Fibroblast of the aortic adventitia (primary cell): ENCODE data around the gene TMEM221. TPM values are rescaled to one million over a fixed set of nuclear protein-coding genes. Genes with fewer than 3 reads are reported as not detected.

ENCODE experiments used
- DNase-seq: peaks from one replicate; pipeline ENCODE4 v3.0.0-alpha.2; 2010; ENCODE audit warnings: low read depth
- H3K4me3 ChIP-seq: 2 replicates; pipeline ENCODE4 v1.5.1; 2011; ENCODE audit warnings: low read depth, mild to moderate bottlenecking, control low read depth, low read length, moderate library complexity
- CTCF ChIP-seq: IDR thresholded peaks from 2 replicates; pipeline ENCODE4 v1.5.1; 2011; ENCODE audit warnings: mild to moderate bottlenecking, low read length, control low read depth, inconsistent platforms; ENCODE audit not compliant: insufficient read depth
- total RNA-seq: library from RNA; depleted of rRNA; stranded (reverse); fragments of >200 nt; gene quantifications from 2 replicates; pipeline ENCODE4 v1.2.3, GENCODE V29; 2012; ENCODE audit warnings: low replicate concordance

The TMEM221 gene
- not detected in 2 replicates for total RNA-seq

- DNase-seq = no peak
- peak within 1 kb of the TSS; percentile 50 for H3K4me3 ChIP-seq
- TF ChIP-seq CTCF = peak; percentile 50
Measured at GRCh38 chr19:17448131-17448967, at the start of gene TMEM221. TMEM221 (minus strand) TSS chr19:17448668; CDS start chr19:17448462, 206 bp downstream.

- H3K4me3 ChIP-seq = no peak overlapping the region
- no peak for DNase-seq
- no peak for TF ChIP-seq CTCF
Measured at GRCh38 chr19:17497149-17497798, 48.8 kb upstream of the TMEM221 start.

GRCh38 chr19:17496337-17496997 is 48.0 kb upstream of the TMEM221 start:
- TF ChIP-seq CTCF = peak; percentile 82
- peak; percentile 59 for DNase-seq
- no peak overlapping the region for H3K4me3 ChIP-seq

GRCh38 chr19:17495639-17496296 is 47.3 kb upstream of the TMEM221 start:
- DNase-seq = no peak
- no peak overlapping the region for H3K4me3 ChIP-seq
- no peak for TF ChIP-seq CTCF

- no peak for DNase-seq
- TF ChIP-seq CTCF = no peak
- no peak overlapping the region for H3K4me3 ChIP-seq
Measured at GRCh38 chr19:17491287-17491686, 42.8 kb upstream of the TMEM221 start.

- no peak overlapping the region for H3K4me3 ChIP-seq
- TF ChIP-seq CTCF = no peak
- DNase-seq = no peak
Measured at GRCh38 chr19:17490411-17490810, 41.9 kb upstream of the TMEM221 start.
